CD8-positive, alpha-beta memory T cell (primary cell): ENCODE data around the gene STARD10. TPM values are rescaled to one million over a fixed set of nuclear protein-coding genes. Genes with fewer than 3 reads are reported as not detected.
A peak's percentile ranks its signal among the peaks of the same experiment; 100 is the strongest.
"Not testable (repeated sequence)": the region's sequence is repeated elsewhere in the genome, so short reads cannot be mapped to it uniquely, and the experiment has no call there.

Experiments used
- CTCF ChIA-PET: fragments of 350-600 bp; sonication (Branson Sonifier 250); formaldehyde crosslinking; loops from one replicate; lab custom pipeline; 2021; ENCODE audit warnings: antibody characterized with exemption; lab: Charles Lee
- POLR2A ChIA-PET: fragments of 350-600 bp; sonication (Branson Sonifier 250); formaldehyde crosslinking; loops from one replicate; lab custom pipeline; 2021; ENCODE audit warnings: antibody characterized with exemption; lab: Charles Lee
- DNase-seq, 5 donors: peaks; one replicate each; pipeline versions ENCODE4 v3.0.0 to v3.0.0-alpha.2; 2020 to 2022; ENCODE audit warnings: mixed read lengths in 1 of 5
- H3K27ac ChIP-seq: one replicate; pipeline ENCODE4 v1.7.0; 2013; ENCODE audit warnings: low read depth, mild to moderate bottlenecking, low read length, moderate library complexity
- H3K27me3 ChIP-seq: 2 replicates; pipeline ENCODE4 v1.7.0; 2013; ENCODE audit warnings: low read length, mild to moderate bottlenecking; ENCODE audit not compliant: insufficient read depth, poor library complexity, severe bottlenecking
- H3K36me3 ChIP-seq: 2 replicates; pipeline ENCODE4 v1.7.0; 2013; ENCODE audit warnings: mild to moderate bottlenecking, low read length, moderate library complexity; ENCODE audit not compliant: insufficient read depth
- H3K4me1 ChIP-seq: 2 replicates; pipeline ENCODE4 v1.7.0; 2013; ENCODE audit warnings: mild to moderate bottlenecking, low read length, moderate library complexity; ENCODE audit not compliant: insufficient read depth
- H3K4me3 ChIP-seq: 2 replicates; pipeline ENCODE4 v1.7.0; 2013; ENCODE audit warnings: mild to moderate bottlenecking, low read length
- H3K9me3 ChIP-seq: 2 replicates; pipeline ENCODE4 v1.7.0; 2013; ENCODE audit warnings: mild to moderate bottlenecking, low read length
- H3K27ac Mint-ChIP-seq, 8 donors: one replicate each; pipeline ENCODE4 v1.8.0; 2020 to 2021; ENCODE audit warnings: mixed read lengths in 8 of 8, mild to moderate bottlenecking in 6 of 8, inconsistent platforms in 3 of 8, moderate library complexity in 3 of 8
- H3K27me3 Mint-ChIP-seq, 2 donors: one replicate each; pipeline ENCODE4 v1.8.0; 2020 to 2021; ENCODE audit warnings: mixed read lengths in 2 of 2, mild to moderate bottlenecking in 1 of 2, moderate library complexity in 1 of 2
- H3K36me3 Mint-ChIP-seq, 3 donors: one replicate each; pipeline ENCODE4 v1.8.0; 2020 to 2021; ENCODE audit warnings: mixed read lengths in 3 of 3, inconsistent platforms in 1 of 3, mild to moderate bottlenecking in 1 of 3
- H3K4me1 Mint-ChIP-seq, 3 donors: one replicate each; pipeline ENCODE4 v1.8.0; 2020 to 2021; ENCODE audit warnings: mixed read lengths in 3 of 3, inconsistent platforms in 1 of 3, mild to moderate bottlenecking in 1 of 3
- H3K4me3 Mint-ChIP-seq, 7 donors: one replicate each; pipeline ENCODE4 v1.8.0; 2020 to 2021; ENCODE audit warnings: mixed read lengths in 7 of 7, mild to moderate bottlenecking in 6 of 7, moderate library complexity in 4 of 7, inconsistent platforms in 2 of 7
- H3K9me3 Mint-ChIP-seq, 5 donors: one replicate each; pipeline ENCODE4 v1.8.0; 2020 to 2022; ENCODE audit warnings: mixed read lengths in 5 of 5, mild to moderate bottlenecking in 3 of 5, moderate library complexity in 2 of 5, inconsistent platforms in 1 of 5
- polyA plus RNA-seq: library from polyadenylated mRNA; unstranded; fragments of 300-500 nt; fragmentation: Illumina TruSeq; gene quantifications from one replicate; pipeline ENCODE4 v1.2.3, GENCODE V29; 2021
- total RNA-seq, 2 experiments: library from RNA; stranded (reverse); gene quantifications; one replicate each; pipeline ENCODE4 v1.2.3, GENCODE V29; 2021

The STARD10 gene
- total and polyA plus RNA-seq, 3 experiments from 2014 or later = 13.8 to 21.8 (median 15.9) TPM

DNA sequence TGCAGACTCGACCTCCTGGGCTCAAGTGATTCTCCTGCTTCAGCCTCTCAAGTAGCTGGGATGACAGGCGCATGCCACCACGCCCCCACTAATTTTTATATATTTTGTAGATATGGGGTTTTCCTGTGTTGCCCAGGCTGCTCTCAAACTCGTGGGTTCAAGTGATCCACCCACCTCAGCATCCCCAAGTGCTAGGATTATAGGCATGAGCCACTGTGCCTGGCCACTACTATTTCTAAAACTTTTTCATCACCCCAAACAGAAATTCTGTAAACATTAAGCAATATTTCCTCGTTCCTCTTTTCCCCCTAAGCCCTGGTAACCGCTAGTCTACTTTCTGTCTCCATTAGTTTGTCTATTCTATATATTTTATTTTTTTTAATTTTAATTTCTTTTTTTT, 11.4 kb upstream of the STARD10 start:
- Mint-ChIP-seq H3K27me3 (no peaks in the 10 kb centered on the region), H3K36me3 (peaks cover 0 to 14% (median 3%) of the 10 kb centered on the region in 3 donors), H3K9me3 (no peaks in the 10 kb centered on the region), H3K4me3 (no peak overlapping the region), H3K4me1 (peaks cover 0 to 4% (median 0%) of the 10 kb centered on the region in 3 donors), H3K27ac (peak overlapping the region in 1 of 8 donors; percentile 66)
- DNase-seq = no peak
- Histone ChIP-seq H3K9me3 (no peaks in the 10 kb centered on the region), H3K27ac (no peak overlapping the region), H3K36me3 (no peaks in the 10 kb centered on the region), H3K27me3 (no peaks in the 10 kb centered on the region), H3K4me3 (no peak overlapping the region), H3K4me1 (no peaks in the 10 kb centered on the region)
- ChIA-PET POLR2A (no interaction called here), CTCF (no interaction called here)

DNA sequence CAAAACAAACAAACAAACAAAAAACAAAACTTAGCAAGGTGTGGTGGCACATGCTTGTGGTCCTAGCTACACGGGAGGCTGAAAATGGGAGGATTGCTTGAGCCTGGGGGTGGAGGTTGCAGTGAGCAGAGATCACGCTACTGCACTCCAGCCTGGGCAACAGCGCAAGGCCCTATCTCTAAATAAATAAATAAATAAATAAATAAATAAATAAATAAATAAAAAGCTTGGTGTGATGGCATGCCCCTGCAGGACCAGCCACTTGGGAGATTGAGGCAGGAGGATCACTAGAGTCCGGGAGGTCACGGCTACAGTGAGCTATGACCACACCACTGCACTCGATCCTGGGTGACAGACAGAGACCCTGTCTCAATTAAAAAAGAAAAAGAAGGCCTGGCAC, 9.0 kb upstream of the STARD10 start:
- H3K27me3 Mint-ChIP-seq = no peaks in the 10 kb centered on the region
- H3K4me3 Mint-ChIP-seq = no peak overlapping the region
- no peaks in the 10 kb centered on the region for H3K9me3 Mint-ChIP-seq
- H3K27ac Mint-ChIP-seq = peak overlapping the region in 1 of 8 donors; percentile 46
- no peaks in the 10 kb centered on the region for H3K9me3 ChIP-seq
- H3K27me3 ChIP-seq = no peaks in the 10 kb centered on the region
- peaks cover 0 to 4% (median 0%) of the 10 kb centered on the region in 3 donors for H3K4me1 Mint-ChIP-seq
- no peak overlapping the region for H3K27ac ChIP-seq
- ChIA-PET POLR2A (no interaction called here), CTCF (interaction anchor here (1.0 to 1.4 kb wide), 3 partner anchors 9 to 29 kb away, joined by 3 to 5 read pairs (median 4); partner anchors contain the start of gene STARD10)
- no peak overlapping the region for H3K4me3 ChIP-seq
- H3K36me3 ChIP-seq = no peaks in the 10 kb centered on the region
- peak in 1 of 5 donors; percentile 11 for DNase-seq
- H3K4me1 ChIP-seq = no peaks in the 10 kb centered on the region
- no peaks in the 10 kb centered on the region for H3K36me3 Mint-ChIP-seq

DNA sequence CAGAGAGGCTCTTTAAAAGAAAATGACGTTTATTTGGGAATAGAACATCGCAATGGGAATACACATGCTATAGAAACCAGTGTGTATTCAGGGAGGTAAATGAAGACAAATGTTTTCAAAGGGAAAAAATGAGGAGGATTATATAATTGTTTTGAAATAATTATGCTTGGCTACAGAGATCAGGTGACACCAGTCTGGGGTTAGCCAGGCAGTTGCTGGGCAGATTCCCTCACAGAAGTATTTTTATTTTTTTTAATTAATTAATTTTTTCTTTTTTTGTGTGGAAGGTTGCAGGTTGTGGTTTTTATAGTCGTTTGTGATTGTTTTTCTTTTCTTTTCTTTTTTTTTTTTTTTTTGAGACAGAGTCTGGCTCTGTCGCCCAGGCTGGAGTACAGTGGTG, 5.6 kb upstream of the STARD10 start:
- Histone ChIP-seq H3K9me3 (no peaks in the 10 kb centered on the region), H3K4me1 (peaks cover 3% of the 10 kb centered on the region), H3K4me3 (no peak overlapping the region), H3K27me3 (no peaks in the 10 kb centered on the region), H3K36me3 (no peaks in the 10 kb centered on the region), H3K27ac (no peak overlapping the region)
- ChIA-PET CTCF (no interaction called here), POLR2A (no interaction called here)
- H3K27me3 Mint-ChIP-seq = no peaks in the 10 kb centered on the region
- no peaks in the 10 kb centered on the region for H3K36me3 Mint-ChIP-seq
- H3K9me3 Mint-ChIP-seq = no peaks in the 10 kb centered on the region
- no peak overlapping the region for H3K27ac Mint-ChIP-seq
- peaks cover 4% of the 10 kb centered on the region in 3 donors for H3K4me1 Mint-ChIP-seq
- H3K4me3 Mint-ChIP-seq = peak overlapping the region in 1 of 7 donors; percentile 30
- no peak for DNase-seq

DNA sequence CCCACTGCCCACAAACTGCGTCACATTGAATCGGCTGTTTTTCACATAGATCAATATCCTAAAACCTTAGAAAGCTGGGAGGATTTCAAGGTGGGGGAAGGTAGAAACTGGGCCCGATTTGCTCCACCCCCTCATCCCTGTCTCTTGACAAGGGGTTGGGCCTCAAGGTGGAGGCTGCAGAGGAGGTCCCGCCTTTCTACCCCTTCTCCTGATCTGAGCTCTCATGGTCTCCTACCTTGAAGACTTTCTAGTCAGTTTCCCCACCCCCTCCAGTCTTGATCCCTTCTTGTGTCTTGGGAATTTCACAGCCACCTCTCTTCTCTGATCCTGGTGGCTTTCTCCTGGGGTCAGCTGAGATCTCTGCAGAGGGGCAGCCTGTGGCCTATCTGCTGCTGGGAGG, 4.5 kb upstream of the STARD10 start:
- Histone ChIP-seq H3K4me3 (no peak overlapping the region), H3K27ac (no peak overlapping the region), H3K27me3 (no peaks in the 10 kb centered on the region), H3K9me3 (no peaks in the 10 kb centered on the region), H3K36me3 (no peaks in the 10 kb centered on the region), H3K4me1 (peaks cover 10% of the 10 kb centered on the region)
- ChIA-PET CTCF (no interaction called here), POLR2A (no interaction called here)
- Mint-ChIP-seq H3K27ac (no peak overlapping the region), H3K4me3 (peak overlapping the region in 1 of 7 donors; percentile 34), H3K36me3 (peaks cover 0 to 3% (median 0%) of the 10 kb centered on the region in 3 donors), H3K27me3 (no peaks in the 10 kb centered on the region), H3K4me1 (peaks cover 12 to 15% (median 13%) of the 10 kb centered on the region in 3 donors), H3K9me3 (no peaks in the 10 kb centered on the region)
- DNase-seq = no peak

DNA sequence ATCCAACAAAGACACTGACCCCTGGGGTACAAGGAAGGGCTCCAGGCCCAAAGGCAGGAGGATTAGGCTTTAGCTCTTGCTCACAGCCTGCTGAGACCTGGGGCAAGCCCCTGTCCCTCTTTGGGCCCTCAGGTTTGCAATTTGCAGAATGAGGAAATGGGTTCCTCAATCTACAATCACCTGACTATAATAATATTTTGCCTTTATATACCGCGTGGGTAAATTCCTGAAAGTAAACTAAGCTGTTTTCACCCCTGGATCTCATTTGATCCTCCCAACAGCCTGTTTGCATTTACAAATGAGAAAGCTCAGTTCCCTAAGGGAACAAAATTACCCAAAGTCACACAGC, 797 bp downstream of the STARD10 start:
- ChIA-PET CTCF (interaction anchor here (0.6 to 4.0 kb wide), 20 partner anchors 9 to 385 kb away, joined by 3 to 62 read pairs (median 4); partner anchors contain the start of genes ATG16L2 and FCHSD2), POLR2A (interaction anchor here (1.0 to 2.9 kb wide), 4 partner anchors 20 to 71 kb away, joined by 3 to 15 read pairs (median 6); no protein-coding TSS in a partner anchor)
- no peaks in the 10 kb centered on the region for H3K36me3 ChIP-seq
- peak overlapping the region; percentile 97 for H3K27ac ChIP-seq
- DNase-seq = no peak
- Mint-ChIP-seq H3K27me3 (no peaks in the 10 kb centered on the region), H3K9me3 (no peaks in the 10 kb centered on the region), H3K4me1 (peaks cover 23 to 32% (median 27%) of the 10 kb centered on the region in 3 donors), H3K36me3 (peaks cover 0 to 3% (median 0%) of the 10 kb centered on the region in 3 donors), H3K4me3 (peak overlapping the region in 6 of 7 donors; percentile 96 to 100 (median 98)), H3K27ac (peak overlapping the region; percentile 97 to 100 (median 100))
- H3K4me1 ChIP-seq = peaks cover 20% of the 10 kb centered on the region
- no peaks in the 10 kb centered on the region for H3K27me3 ChIP-seq
- H3K9me3 ChIP-seq = no peaks in the 10 kb centered on the region
- H3K4me3 ChIP-seq = peak overlapping the region; percentile 97

DNA sequence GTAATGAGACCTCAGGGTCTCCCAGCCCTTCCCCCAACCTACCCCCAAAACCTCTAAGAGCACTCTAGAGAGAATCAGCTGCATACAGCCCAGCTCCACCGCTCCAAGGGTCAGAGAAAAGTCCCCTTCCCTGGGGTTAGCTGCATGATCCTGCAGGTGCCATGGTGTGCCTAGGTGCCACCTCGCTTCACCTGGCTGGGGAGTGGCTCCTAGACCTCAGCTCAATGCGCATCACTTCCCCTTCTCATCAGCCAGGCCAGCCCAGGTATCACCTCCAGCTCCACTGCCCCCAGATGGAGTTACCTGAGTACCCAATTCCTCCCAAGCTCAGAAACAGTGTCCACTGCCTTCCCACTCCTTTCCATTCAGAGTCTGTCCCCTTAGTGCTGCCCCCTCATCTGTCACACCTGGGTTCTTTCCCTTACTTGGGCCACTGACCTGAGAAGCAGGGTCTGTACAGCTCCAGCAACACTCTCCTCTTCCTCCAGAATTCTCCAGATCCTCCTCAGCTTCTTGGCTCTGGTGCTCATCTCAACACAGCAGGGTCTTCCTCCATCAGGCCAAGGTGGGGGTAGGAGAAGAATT, 1.3 kb downstream of the STARD10 start:
- POLR2A ChIA-PET = interaction anchor here (1.0 to 2.9 kb wide), 3 partner anchors 21 to 70 kb away, joined by 3 to 15 read pairs (median 10); no protein-coding TSS in a partner anchor

DNA sequence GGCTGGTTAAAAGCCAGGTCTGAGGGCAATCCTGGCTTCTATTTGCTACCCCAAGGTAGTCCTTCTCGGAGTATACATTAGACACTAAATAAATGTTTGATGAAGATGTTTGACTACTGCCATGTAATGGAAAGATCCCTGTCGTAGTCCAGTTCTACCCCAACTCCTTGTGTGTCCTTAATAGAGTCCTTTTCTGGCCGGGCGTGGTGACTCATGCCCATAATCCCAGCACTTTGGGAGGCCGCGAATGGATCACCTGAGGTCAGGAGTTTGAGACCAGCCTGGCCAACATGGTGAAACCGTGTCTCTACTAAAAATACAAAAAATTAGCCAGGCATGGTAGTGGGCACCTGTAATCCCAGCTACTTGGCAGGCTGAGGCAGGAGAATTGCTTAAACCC, 2.6 kb downstream of the STARD10 start:
- H3K36me3 Mint-ChIP-seq, H3K9me3 ChIP-seq, H3K4me3 Mint-ChIP-seq, POLR2A ChIA-PET, H3K36me3 ChIP-seq, H3K27ac ChIP-seq, H3K9me3 Mint-ChIP-seq, H3K4me3 ChIP-seq, H3K27me3 Mint-ChIP-seq, H3K27me3 ChIP-seq, DNase-seq: not testable (repeated sequence)
- CTCF ChIA-PET = interaction anchor here (2.4 to 4.0 kb wide), 2 partner anchors 66 to 68 kb away, joined by 9 to 62 read pairs; no protein-coding TSS in a partner anchor
- Mint-ChIP-seq H3K27ac (peak overlapping the region in 3 of 8 donors; percentile 37 to 97 (median 83)), H3K4me1 (peaks cover 23 to 32% (median 27%) of the 10 kb centered on the region in 3 donors)
- H3K4me1 ChIP-seq = peaks cover 20% of the 10 kb centered on the region

More for the DNA sequence above, 1.3 kb downstream of the STARD10 start:
- Histone ChIP-seq H3K27me3 (no peaks in the 10 kb centered on the region), H3K36me3 (no peaks in the 10 kb centered on the region), H3K4me1 (peaks cover 20% of the 10 kb centered on the region), H3K4me3 (no peak overlapping the region), H3K9me3 (no peaks in the 10 kb centered on the region), H3K27ac (peak overlapping the region; percentile 97)
- Mint-ChIP-seq H3K9me3 (no peaks in the 10 kb centered on the region), H3K36me3 (peaks cover 0 to 3% (median 0%) of the 10 kb centered on the region in 3 donors), H3K4me1 (peaks cover 23 to 32% (median 27%) of the 10 kb centered on the region in 3 donors), H3K27ac (peak overlapping the region in 6 of 8 donors; percentile 10 to 100 (median 100)), H3K4me3 (peak overlapping the region in 1 of 7 donors; percentile 46), H3K27me3 (no peaks in the 10 kb centered on the region)
- no peak for DNase-seq
- CTCF ChIA-PET = interaction anchor here (0.6 to 4.0 kb wide), 21 partner anchors 9 to 386 kb away, joined by 3 to 62 read pairs (median 4); partner anchors contain the start of genes ATG16L2 and FCHSD2

DNA sequence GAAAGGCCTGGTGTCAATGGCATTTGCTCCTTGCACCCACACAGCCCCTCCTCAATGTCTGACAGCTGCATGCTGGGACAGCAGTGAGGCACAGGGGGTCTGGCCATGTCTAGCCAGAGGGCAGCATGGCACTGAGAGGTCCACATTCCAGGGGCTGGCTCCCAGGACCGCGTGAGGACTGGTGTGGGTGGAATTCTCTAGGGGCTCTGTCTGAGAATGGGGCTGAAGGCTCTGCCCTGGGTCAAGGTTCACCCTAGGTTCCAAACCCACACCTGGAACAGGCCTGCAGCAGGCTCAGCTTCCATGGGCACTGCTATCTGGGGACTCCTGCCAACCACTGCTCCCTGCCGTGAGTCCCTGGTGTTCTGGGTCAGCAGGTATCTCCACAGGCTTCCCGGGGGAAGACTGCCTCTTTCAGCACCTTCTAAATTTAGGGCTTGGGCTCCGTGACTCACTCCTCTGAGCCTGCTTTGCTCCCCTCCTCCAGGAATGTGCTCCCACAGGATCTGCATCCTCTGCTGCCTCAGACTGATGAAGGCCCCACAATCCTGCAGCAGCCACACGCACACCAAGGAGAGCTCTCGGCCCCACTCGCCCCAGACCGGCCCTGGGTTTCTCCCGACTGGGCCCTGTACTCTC, 4.2 kb downstream of the STARD10 start:
- H3K4me1 ChIP-seq = peaks cover 19% of the 10 kb centered on the region
- H3K36me3 Mint-ChIP-seq = peaks cover 0 to 3% (median 0%) of the 10 kb centered on the region in 3 donors
- peak overlapping the region in 1 of 8 donors; percentile 23 for H3K27ac Mint-ChIP-seq
- ChIA-PET CTCF (interaction anchor here (0.8 to 2.4 kb wide), 2 partner anchors 24 to 64 kb away, joined by 3 to 9 read pairs; no protein-coding TSS in a partner anchor), POLR2A (no interaction called here)
- H3K27ac ChIP-seq = no peak overlapping the region
- H3K4me3 ChIP-seq = no peak overlapping the region
- H3K4me3 Mint-ChIP-seq = no peak overlapping the region
- no peaks in the 10 kb centered on the region for H3K9me3 ChIP-seq
- H3K27me3 ChIP-seq = no peaks in the 10 kb centered on the region
- H3K9me3 Mint-ChIP-seq = no peaks in the 10 kb centered on the region
- no peaks in the 10 kb centered on the region for H3K36me3 ChIP-seq
- no peak for DNase-seq
- H3K4me1 Mint-ChIP-seq = peaks cover 21 to 30% (median 24%) of the 10 kb centered on the region in 3 donors
- H3K27me3 Mint-ChIP-seq = peaks cover 0 to 2% of the 10 kb centered on the region in 2 donors
